ENCODE data around the gene COL23A1.
A peak's percentile ranks its signal among the peaks of the same experiment; 100 is the strongest.

Gene COL23A1

DNA sequence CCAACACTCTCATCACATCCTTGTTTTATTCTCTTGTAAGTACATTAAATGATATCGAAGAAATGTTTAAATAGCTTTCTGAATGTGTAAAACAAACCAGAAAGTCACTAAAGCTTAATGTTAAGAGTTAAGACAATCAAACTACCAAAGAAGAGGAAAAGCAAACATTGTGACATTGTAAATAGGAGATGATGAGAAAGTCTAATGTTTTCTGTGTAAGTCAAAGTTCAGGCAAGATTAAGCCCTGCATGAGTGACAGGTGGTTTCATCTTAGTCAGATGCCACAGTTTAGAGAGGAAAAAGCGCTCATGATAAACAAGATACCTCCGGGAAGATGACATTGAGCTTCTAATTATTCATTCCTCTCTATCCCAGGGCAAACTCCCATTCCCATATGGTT is 306.7 kb downstream of the COL23A1 start:
- peak overlapping the region; percentile 56 for H3K27ac ChIP-seq
- TF ChIP-seq CTCF (conservative IDR thresholded peaks at IDR 0.05), result no peak

DNA sequence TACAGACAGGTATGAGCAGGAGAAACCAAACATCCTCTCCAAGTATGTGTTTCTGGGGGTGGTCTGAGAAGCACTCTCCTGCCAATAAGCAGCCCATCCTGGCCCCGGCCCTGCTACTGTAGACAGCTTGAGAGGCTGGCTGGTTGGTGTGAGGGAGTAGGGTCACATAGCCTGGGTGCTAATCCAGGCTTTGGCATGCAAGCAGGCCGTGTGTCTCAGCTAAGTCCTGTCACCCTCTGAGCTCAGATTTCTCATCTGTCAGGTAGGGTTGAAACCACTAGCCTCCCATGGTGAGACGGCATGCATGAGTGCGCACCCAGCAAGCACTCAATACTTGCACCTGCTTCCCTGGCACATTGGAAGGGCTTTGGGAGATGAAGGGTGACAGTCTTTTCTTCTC is 307.8 kb downstream of the COL23A1 start:
- no peak for TF ChIP-seq CTCF (conservative IDR thresholded peaks at IDR 0.05)
- H3K27ac ChIP-seq, result peak overlapping the region; percentile 56

GRCh38 chr5:178281331-178281730 is 308.9 kb downstream of the COL23A1 start:
- no peak for TF ChIP-seq CTCF (conservative IDR thresholded peaks at IDR 0.05)

GRCh38 chr5:178280631-178281030 is 309.6 kb downstream of the COL23A1 start:
- no peak overlapping the region for H3K27ac ChIP-seq
- TF ChIP-seq CTCF (conservative IDR thresholded peaks at IDR 0.05), result no peak

More at GRCh38 chr5:178281331-178281730, 308.9 kb downstream of the COL23A1 start:
- no peak overlapping the region for H3K27ac ChIP-seq

- TF ChIP-seq CTCF (conservative IDR thresholded peaks at IDR 0.05), result peak; percentile 85
- H3K27ac ChIP-seq, result no peak overlapping the region
Measured at GRCh38 chr5:178279723-178280438, 310.3 kb downstream of the COL23A1 start.

GRCh38 chr5:178279026-178279722 is 311.0 kb downstream of the COL23A1 start:
- no peak for TF ChIP-seq CTCF (conservative IDR thresholded peaks at IDR 0.05)
- no peak overlapping the region for H3K27ac ChIP-seq

GRCh38 chr5:178278358-178279023 is 311.7 kb downstream of the COL23A1 start:
- TF ChIP-seq CTCF (conservative IDR thresholded peaks at IDR 0.05), result no peak

More at GRCh38 chr5:178278358-178279023, 311.7 kb downstream of the COL23A1 start:
- H3K27ac ChIP-seq, result no peak overlapping the region

Data from VCaP (cell line).